Hippocampal formation (tissue), 2 donors: ENCODE data around the gene RTBDN.
"Not testable (repeated sequence)": the region's sequence is repeated elsewhere in the genome, so short reads cannot be mapped to it uniquely, and the experiment has no call there.

ENCODE experiments used
- DNase-seq, 2 donors: peaks; one replicate each; lab custom pipeline; 2025; lab: John Stamatoyannopoulos, UW

RTBDN gene

GRCh38 chr19:12817810-12818209, 16.6 kb downstream of the RTBDN start:
- DNase-seq = not testable (repeated sequence)

- not testable (repeated sequence) for DNase-seq
These were observed 17.2 kb downstream of the RTBDN start for GRCh38 chr19:12817188-12817587.

- no peak for DNase-seq
These were observed 19.3 kb downstream of the RTBDN start for GRCh38 chr19:12815088-12815487.

GRCh38 chr19:12806242-12807081, 27.9 kb downstream of the RTBDN start, which contains the start of gene RNASEH2A:
RNASEH2A (plus strand) TSS chr19:12806584; CDS start chr19:12806674, 90 bp downstream.
- peak; percentile 86 to 89 for DNase-seq

- no peak for DNase-seq
These were observed 30.3 kb downstream of the RTBDN start for GRCh38 chr19:12804051-12804450.

- DNase-seq = no peak
These were observed 31.9 kb downstream of the RTBDN start for GRCh38 chr19:12802267-12803106.

- peak; percentile 68 to 69 for DNase-seq
These were observed 32.7 kb downstream of the RTBDN start, which contains the start of the genes PRDX2 and THSD8 for GRCh38 chr19:12801466-12802266. PRDX2 (minus strand) TSS chr19:12801800; CDS start chr19:12801261, 539 bp downstream. THSD8 (plus strand) TSS chr19:12802069; CDS start chr19:12802072, 3 bp downstream.

GRCh38 chr19:12800923-12801465, 33.4 kb downstream of the RTBDN start:
- DNase-seq = no peak

GRCh38 chr19:12800466-12800770, 34.0 kb downstream of the RTBDN start:
- no peak for DNase-seq

GRCh38 chr19:12799742-12800465, 34.5 kb downstream of the RTBDN start:
- no peak for DNase-seq

- not testable (repeated sequence) for DNase-seq
These were observed 36.8 kb downstream of the RTBDN start for GRCh38 chr19:12797607-12798006.

GRCh38 chr19:12797141-12797587, 37.2 kb downstream of the RTBDN start:
- DNase-seq = no peak

- peak; percentile 60 to 68 for DNase-seq
These were observed 38.0 kb downstream of the RTBDN start for GRCh38 chr19:12796146-12797071.

- no peak for DNase-seq
These were observed 39.4 kb downstream of the RTBDN start for GRCh38 chr19:12794971-12795381.

- DNase-seq = no peak
These were observed 40.0 kb downstream of the RTBDN start for GRCh38 chr19:12794196-12794941.

GRCh38 chr19:12793290-12794195, 40.8 kb downstream of the RTBDN start:
- peak; percentile 80 to 89 for DNase-seq

- no peak for DNase-seq
These were observed 41.5 kb downstream of the RTBDN start for GRCh38 chr19:12792853-12793289.
